ENCODE data around the gene ATF7IP2.

GRCh38 chr16:10466313-10466712, 80.5 kb downstream of the ATF7IP2 start:
- TF ChIP-seq GATA3 (IDR thresholded peaks at IDR 0.05; ENCODE audit: low read depth, low read length) (no peak), GATA2 (IDR thresholded peaks at IDR 0.05; ENCODE audit: low read depth, low read length) (no peak)

All from SH-SY5Y (cell line).